K562 (cell line): Measurements from ENCODE around the gene TMPRSS7. TPM values are rescaled to one million over a fixed set of nuclear protein-coding genes. Genes with fewer than 3 reads are reported as not detected.
"Not testable (repeated sequence)": the region's sequence is repeated elsewhere in the genome, so short reads cannot be mapped to it uniquely, and the experiment has no call there.

Source experiments
- ATAC-seq: fragments of 200-7000 bp; cut with Tn5 transposase; 3 replicates; pipeline ENCODE4 v1.9.1; 2020; ENCODE audit warnings: moderate library complexity
- BruUV-seq: library from RNA; stranded (reverse); fragments of 400-500 nt; replicated peaks from 2 replicates; lab custom pipeline; 2021; lab: Mats Ljungman, UMichigan
- CTCF ChIA-PET: fragments of 300-600 bp; formaldehyde crosslinking; extraction: SDS; loops from one replicate; lab custom pipeline; 2021; ENCODE audit warnings: low intra/inter-chr PET ratio; lab: Yijun Ruan, JAX
- POLR2A ChIA-PET: fragments of 300-600, 350-650 bp; sonication (Branson Sonifier 250); formaldehyde crosslinking; extraction: SDS; loops from one replicate; lab custom pipeline; 2021; ENCODE audit warnings: antibody characterized with exemption, inconsistent platforms; lab: Yijun Ruan, JAX
- DNase-seq, 4 experiments: peaks; one replicate each; pipeline versions ENCODE4 v3.0.0 to v3.0.0-alpha.2; 2011 to 2018; ENCODE audit warnings: low spot score in 3 of 4, mixed read lengths in 3 of 4; ENCODE audit errors: extremely low read depth in 1 of 4
- FAIRE-seq: peaks from 2 replicates; lab custom pipeline; 2011; peaks lifted over from hg19 to GRCh38; lab: Jason Lieb, UNC
- H2AFZ ChIP-seq: 2 replicates; pipeline ENCODE4 v1.6.0; 2011; ENCODE audit warnings: low read depth, low read length, control low read depth, inconsistent platforms
- H3K27ac ChIP-seq: fragments of 200-600 bp; 3 replicates; pipeline ENCODE4 v1.8.0; 2011; ENCODE audit warnings: low read depth, mild to moderate bottlenecking, control low read depth, inconsistent platforms, low read length, moderate library complexity, mixed read lengths; ENCODE audit errors: extremely low read depth
- H3K27me3 ChIP-seq, 2 experiments: fragments of 300-600 bp in 1 of 2; 2 replicates in 1 of 2; 3 replicates in 1 of 2; pipeline versions ENCODE4 v1.6.0 to v1.8.0; 2011; ENCODE audit warnings: inconsistent platforms in 2 of 2, low read length in 2 of 2, mild to moderate bottlenecking in 1 of 2, mixed read lengths in 1 of 2, moderate library complexity in 1 of 2; ENCODE audit not compliant: control insufficient read depth in 2 of 2, insufficient read depth in 2 of 2
- H3K36me3 ChIP-seq: fragments of 300-600 bp; 3 replicates; pipeline ENCODE4 v1.8.0; 2011; ENCODE audit warnings: mild to moderate bottlenecking, low read length, inconsistent platforms; ENCODE audit not compliant: control insufficient read depth, insufficient read depth
- H3K4me1 ChIP-seq, 2 experiments: fragments of 200-600 bp in 1 of 2; replicated peaks in 1 of 2; 2 replicates in 1 of 2; 3 replicates in 1 of 2; pipeline versions ENCODE4 v1.5.1 to v1.8.0; 2011; ENCODE audit warnings: inconsistent platforms in 2 of 2, low read length in 2 of 2, mild to moderate bottlenecking in 1 of 2, mixed read lengths in 1 of 2, moderate library complexity in 1 of 2; ENCODE audit not compliant: control insufficient read depth in 2 of 2, insufficient read depth in 2 of 2
- H3K4me2 ChIP-seq: 2 replicates; pipeline ENCODE4 v1.6.1; 2011; ENCODE audit warnings: low read length, control low read depth, inconsistent platforms, mixed read lengths; ENCODE audit not compliant: insufficient read depth
- H3K4me3 ChIP-seq: fragments of 200-600 bp; sonication (generic), shearing (Covaris generic); 2 replicates; pipeline ENCODE4 v1.5.1; 2016; ENCODE audit warnings: control low read depth, inconsistent platforms
- H3K79me2 ChIP-seq: fragments of 200-600 bp; 3 replicates; pipeline ENCODE4 v1.8.0; 2011; ENCODE audit warnings: low read length, inconsistent platforms; ENCODE audit not compliant: control insufficient read depth, insufficient read depth
- H3K9ac ChIP-seq, 2 experiments: 2 replicates each; pipeline versions ENCODE4 v1.6.0 to v1.6.1; 2011; ENCODE audit warnings: low read depth in 2 of 2, low read length in 2 of 2, control low read depth in 1 of 2, inconsistent platforms in 1 of 2, mild to moderate bottlenecking in 1 of 2, mixed read lengths in 1 of 2; ENCODE audit not compliant: insufficient read depth in 1 of 2
- H3K9me1 ChIP-seq: one replicate; pipeline ENCODE4 v1.6.0; 2011; ENCODE audit warnings: inconsistent platforms, mild to moderate bottlenecking, low read length, moderate library complexity; ENCODE audit not compliant: control insufficient read depth, insufficient read depth
- H3K9me3 ChIP-seq: replicated peaks from 2 replicates; pipeline ENCODE4 v1.5.1; 2011; ENCODE audit warnings: low read depth, low read length, inconsistent platforms; ENCODE audit not compliant: control insufficient read depth, insufficient read depth
- H4K20me1 ChIP-seq: replicated peaks from 2 replicates; pipeline ENCODE4 v1.6.1; 2011; ENCODE audit warnings: low read length, inconsistent platforms, mixed read lengths; ENCODE audit not compliant: control insufficient read depth, insufficient read depth
- ARNT ChIP-seq, 2 experiments: fragments of 450-650 bp; IDR thresholded peaks; 2 replicates each; pipeline ENCODE4 v1.6.1; 2016; ENCODE audit warnings: mild to moderate bottlenecking in 1 of 2
- JUN ChIP-seq, 2 experiments: sonication (generic) in 1 of 2; formaldehyde crosslinking in 1 of 2; IDR thresholded peaks; 2 replicates each; pipeline versions ENCODE4 v1.6.1 to v1.8.0; 2012 to 2022; ENCODE audit warnings: borderline replicate concordance in 2 of 2, mild to moderate bottlenecking in 2 of 2, improper control_type of control experiment in 1 of 2, low read depth in 1 of 2, low read length in 1 of 2, missing genetic modification reagents in 1 of 2
- NFYB ChIP-seq: IDR thresholded peaks from 2 replicates; pipeline ENCODE4 v1.6.1; 2011; ENCODE audit warnings: mild to moderate bottlenecking, moderate library complexity; ENCODE audit not compliant: insufficient read length; ENCODE audit errors: extremely low read depth
- OTX1 ChIP-seq: fragments of 450-650 bp; formaldehyde crosslinking; IDR thresholded peaks from 2 replicates; pipeline ENCODE4 v1.4.0; 2022; ENCODE audit warnings: mild to moderate bottlenecking
- PHB2 ChIP-seq: fragments of 450-650 bp; IDR thresholded peaks from 2 replicates; pipeline ENCODE4 v1.6.1; 2017; ENCODE audit warnings: low read depth
- RREB1 ChIP-seq: fragments of 250-450 bp; sonication (Bioruptor Pico); IDR thresholded peaks from 2 replicates; pipeline ENCODE4 v1.4.0; 2020
- TGIF2 ChIP-seq: sonication (generic); formaldehyde crosslinking; IDR thresholded peaks from 2 replicates; pipeline ENCODE4 v1.8.1; 2022; ENCODE audit warnings: mild to moderate bottlenecking, missing genetic modification reagents, moderate library complexity
- ZNF263 ChIP-seq: sonication (generic); formaldehyde crosslinking; IDR thresholded peaks from 2 replicates; pipeline ENCODE4 v1.8.0; 2022; ENCODE audit warnings: mild to moderate bottlenecking, missing genetic modification reagents, borderline replicate concordance
- WGBS: fragments of 100-300 bp; shearing (Covaris generic); methylation state at CpG from one replicate; pipeline ENCODE4 v1.1.6; 2016; ENCODE audit warnings: low coverage, mixed read lengths; ENCODE audit not compliant: insufficient coverage; ENCODE audit errors: missing lambda C conversion rate; 5-methylcytosine and 5-hydroxymethylcytosine counted together
- in situ Hi-C: fragments of 300-500 bp; cut with MboI; formaldehyde crosslinking; loops from 4 replicates; pipeline ENCODE4 v1.15.0; 2018; ENCODE audit warnings: inconsistent platforms, mixed read lengths
- intact Hi-C: fragments of 100-400 bp; cut with micrococcal nuclease; formaldehyde crosslinking; loops from 2 replicates; pipeline ENCODE4 v1.14.2; 2022
- polyA plus RNA-seq, 8 experiments: library from polyadenylated mRNA; depleted of rRNA in 4 of 8; stranded (reverse) in 5 of 8; unstranded in 3 of 8; fragments of >200 nt; fragmentation: Nextera tagmentation in 2 of 8; fragmentation: Illumina TruSeq in 1 of 8; extraction: Ambion mirVana in 2 of 8; extraction: Trizol in 1 of 8; gene quantifications; 2 replicates each; pipeline versions ENCODE4 v1.2.1 to v1.2.3, GENCODE V29; 2011 to 2014; ENCODE audit warnings: inconsistent platforms in 1 of 8, missing spikeins in 1 of 8
- total RNA-seq, 7 experiments: library from RNA; depleted of rRNA in 6 of 7; stranded (reverse); fragments of >200 nt in 6 of 7; fragmentation: Illumina TruSeq in 2 of 7; extraction: Trizol in 2 of 7; gene quantifications; 2 replicates each; pipeline versions ENCODE4 v1.2.1 to v1.2.3, GENCODE V29; 2011 to 2021; ENCODE audit warnings: low replicate concordance in 1 of 7

The TMPRSS7 gene
- total and polyA plus RNA-seq, 9 of the 15 experiments (the other 6 are each of a cell fraction or from before 2014, with no cell fraction given), result not detected

GRCh38 chr3:112037194-112037593 is 2.7 kb downstream of the TMPRSS7 start:
- H3K4me1 ChIP-seq, intact Hi-C loops, H4K20me1 ChIP-seq, H3K9me3 ChIP-seq, H3K4me2 ChIP-seq, H3K27ac ChIP-seq, in situ Hi-C loops, BruUV-seq, FAIRE-seq, H3K9me1 ChIP-seq, H3K27me3 ChIP-seq, DNase-seq, H3K79me2 ChIP-seq, ATAC-seq, H3K4me3 ChIP-seq, H2AFZ ChIP-seq, CTCF ChIA-PET, POLR2A ChIA-PET, H3K9ac ChIP-seq, H3K36me3 ChIP-seq: not testable (repeated sequence)
- 3% methylated on average over 4 of the region's 4 CpGs for WGBS

DNA sequence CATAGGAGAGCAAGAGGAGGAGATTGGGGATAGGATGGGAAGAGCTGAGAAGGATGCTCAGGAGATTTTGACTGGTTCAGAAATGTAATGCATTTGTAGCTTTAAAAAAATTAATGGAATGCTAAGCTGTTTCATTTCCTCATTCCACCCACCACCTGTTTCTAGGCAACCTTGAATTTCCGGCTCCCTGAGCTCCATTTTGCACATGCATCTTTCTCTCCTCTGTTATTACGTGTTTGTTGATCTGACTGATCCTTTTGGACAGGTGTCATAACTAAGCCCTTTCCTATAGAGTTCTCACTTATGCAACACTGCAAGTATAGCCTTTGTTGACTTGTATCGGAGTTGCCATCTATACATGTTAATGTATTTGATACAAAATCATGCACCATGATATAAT is 4.3 kb downstream of the TMPRSS7 start:
- intact Hi-C loops, result no loop called here

More for the DNA sequence above, 4.3 kb downstream of the TMPRSS7 start:
- in situ Hi-C loops, result no loop called here
- no peak for ATAC-seq
- FAIRE-seq, result no peak
- POLR2A ChIA-PET, result no interaction called here
- no peaks in the 10 kb centered on the region for H3K9me1 ChIP-seq
- H3K4me1 ChIP-seq, result no peaks in the 10 kb centered on the region
- no peaks in the 10 kb centered on the region for H3K79me2 ChIP-seq
- no peak for DNase-seq
- H3K9ac ChIP-seq, result no peak overlapping the region
- no peaks in the 10 kb centered on the region for H3K9me3 ChIP-seq
- H3K36me3 ChIP-seq, result no peaks in the 10 kb centered on the region
- CTCF ChIA-PET, result no interaction called here
- TF ChIP-seq PHB2, result no peak
- TF ChIP-seq TGIF2 (CRISPR knock-in tag), result no peak
- TF ChIP-seq RREB1 (CRISPR knock-in tag), result no peak
- TF ChIP-seq OTX1 (CRISPR knock-in tag), result no peak
- no peak for TF ChIP-seq ARNT (IDR thresholded peaks at IDR 0.05)
- no peak for TF ChIP-seq NFYB
- TF ChIP-seq ZNF263 (CRISPR knock-in tag), result no peak
- no peak for TF ChIP-seq JUN (IDR thresholded peaks at IDR 0.05; ENCODE audit: borderline replicate concordance, low read depth, low read length)
- no peak for TF ChIP-seq JUN (CRISPR knock-in tag; IDR thresholded peaks at IDR 0.05; ENCODE audit: borderline replicate concordance)
- WGBS, result 3% methylated on average over 3 of the region's 3 CpGs
- BruUV-seq, result no TSS peak
- H2AFZ ChIP-seq, result no peak overlapping the region
- H3K27me3 ChIP-seq, result no peaks in the 10 kb centered on the region; a peak in 1 of 5 replicates
- no peak overlapping the region for H3K4me3 ChIP-seq
- H3K27ac ChIP-seq, result no peak overlapping the region
- no peak overlapping the region for H3K4me2 ChIP-seq
- no peaks in the 10 kb centered on the region for H4K20me1 ChIP-seq
